Epithelial cell of esophagus (primary cell): Measurements from ENCODE around the gene RAPH1.
A peak's percentile ranks its signal among the peaks of the same experiment; 100 is the strongest.

ENCODE experiments used
- DNase-seq: peaks from one replicate; pipeline ENCODE4 v3.0.0; 2010; ENCODE audit warnings: low read depth
- H3K4me3 ChIP-seq: 2 replicates; pipeline ENCODE4 v1.5.1; 2011; ENCODE audit warnings: mild to moderate bottlenecking, low read length, control low read depth
- TF ChIP-seq, protein P1 (sequence below): IDR thresholded peaks from 2 replicates; pipeline ENCODE4 v1.5.1; 2011; ENCODE audit warnings: low read depth, mild to moderate bottlenecking, low read length, control low read depth, inconsistent platforms; ENCODE audit not compliant: insufficient read depth; ENCODE audit errors: missing control alignments

RAPH1 gene

DNA sequence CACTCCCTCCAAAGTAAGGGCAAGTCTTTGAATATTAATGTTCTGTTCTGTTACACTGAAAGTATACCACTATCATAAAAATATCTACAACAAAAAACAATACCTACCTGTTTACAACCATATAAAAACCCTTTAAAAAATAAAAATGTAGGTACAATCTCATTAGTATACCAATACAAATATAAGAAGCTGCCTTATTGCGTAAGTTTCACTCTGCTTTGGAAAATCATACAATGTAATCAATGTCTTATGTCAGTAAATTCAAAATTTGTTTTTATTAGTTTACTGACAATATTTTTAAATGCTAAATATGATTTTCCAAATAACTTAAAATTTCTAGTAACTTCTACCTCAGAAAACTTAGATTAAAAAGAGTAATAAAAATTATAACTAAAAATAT is 72.8 kb downstream of the RAPH1 start:
- H3K4me3 ChIP-seq, result no peak overlapping the region
- no peak for DNase-seq
- TF ChIP-seq, protein P1, sequence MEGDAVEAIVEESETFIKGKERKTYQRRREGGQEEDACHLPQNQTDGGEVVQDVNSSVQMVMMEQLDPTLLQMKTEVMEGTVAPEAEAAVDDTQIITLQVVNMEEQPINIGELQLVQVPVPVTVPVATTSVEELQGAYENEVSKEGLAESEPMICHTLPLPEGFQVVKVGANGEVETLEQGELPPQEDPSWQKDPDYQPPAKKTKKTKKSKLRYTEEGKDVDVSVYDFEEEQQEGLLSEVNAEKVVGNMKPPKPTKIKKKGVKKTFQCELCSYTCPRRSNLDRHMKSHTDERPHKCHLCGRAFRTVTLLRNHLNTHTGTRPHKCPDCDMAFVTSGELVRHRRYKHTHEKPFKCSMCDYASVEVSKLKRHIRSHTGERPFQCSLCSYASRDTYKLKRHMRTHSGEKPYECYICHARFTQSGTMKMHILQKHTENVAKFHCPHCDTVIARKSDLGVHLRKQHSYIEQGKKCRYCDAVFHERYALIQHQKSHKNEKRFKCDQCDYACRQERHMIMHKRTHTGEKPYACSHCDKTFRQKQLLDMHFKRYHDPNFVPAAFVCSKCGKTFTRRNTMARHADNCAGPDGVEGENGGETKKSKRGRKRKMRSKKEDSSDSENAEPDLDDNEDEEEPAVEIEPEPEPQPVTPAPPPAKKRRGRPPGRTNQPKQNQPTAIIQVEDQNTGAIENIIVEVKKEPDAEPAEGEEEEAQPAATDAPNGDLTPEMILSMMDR, result no peak

DNA sequence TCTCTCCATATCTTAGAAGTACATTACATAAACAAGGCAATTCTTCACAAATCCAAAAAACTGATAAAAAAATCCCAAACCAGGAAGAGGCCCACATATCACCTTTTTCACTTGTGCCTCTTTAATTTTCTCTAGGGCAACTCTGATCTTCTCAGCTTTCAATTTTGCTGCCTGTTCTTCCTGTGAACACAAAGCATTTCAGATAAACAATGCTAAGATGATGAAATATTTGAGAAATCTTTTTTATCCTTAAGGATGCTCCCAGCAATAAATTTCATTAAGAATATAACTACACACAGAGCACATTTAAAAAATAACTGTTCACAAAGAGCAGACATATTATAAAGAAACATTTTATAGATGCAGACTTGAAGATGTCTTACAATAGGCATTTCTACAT is 73.4 kb downstream of the RAPH1 start:
- TF ChIP-seq, protein P1, result no peak
- H3K4me3 ChIP-seq, result no peak overlapping the region
- DNase-seq, result no peak

DNA sequence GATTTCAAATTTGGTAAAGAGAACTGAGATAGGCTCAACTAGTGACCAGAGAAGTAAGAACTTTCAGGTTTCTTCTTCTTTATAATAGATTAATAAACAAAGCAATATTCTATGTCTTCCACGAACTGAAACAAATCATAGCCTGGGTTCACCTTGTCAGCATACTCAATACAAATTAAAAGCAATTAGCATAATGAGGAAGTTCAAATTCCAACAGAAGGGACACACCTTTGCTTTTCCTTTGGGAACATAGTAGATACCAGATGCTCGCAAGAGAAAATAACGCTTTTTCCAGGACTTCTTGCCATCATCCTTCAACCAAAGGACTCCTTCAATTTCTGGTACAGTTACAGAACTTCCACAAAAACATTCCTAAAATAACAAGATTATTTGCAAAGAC is 79.9 kb downstream of the RAPH1 start:
- no peak for DNase-seq
- TF ChIP-seq, protein P1, result no peak
- H3K4me3 ChIP-seq, result no peak overlapping the region

DNA sequence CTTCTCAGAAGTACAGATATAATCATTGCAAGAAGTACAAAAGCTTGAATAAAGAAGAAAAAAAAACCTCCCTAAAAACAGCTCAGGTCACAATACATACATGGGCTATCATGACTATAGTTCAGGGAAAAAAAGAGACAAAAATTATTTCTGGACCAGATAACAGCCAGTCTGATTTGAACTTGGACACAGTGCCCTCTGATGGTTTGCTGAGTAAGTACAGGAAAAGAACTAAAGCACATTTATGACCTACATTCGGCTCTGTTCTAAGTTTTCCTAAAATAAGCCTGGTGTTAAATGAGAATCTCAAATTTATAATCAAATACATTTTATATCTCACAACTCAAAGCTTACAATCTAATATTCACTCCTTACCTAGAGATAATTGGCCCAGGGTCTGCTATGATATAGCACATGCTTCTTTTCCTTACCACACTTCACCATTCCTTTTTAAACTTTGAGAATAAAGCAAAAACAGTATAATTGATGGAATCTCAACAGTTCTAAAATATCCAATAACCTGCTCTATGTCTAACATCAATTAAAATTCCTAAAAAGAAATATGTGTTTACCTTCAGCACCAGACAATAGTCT is 81.1 kb downstream of the RAPH1 start:
- DNase-seq, result peak; percentile 59
- H3K4me3 ChIP-seq, result no peak overlapping the region
- TF ChIP-seq, protein P1, result peak; percentile 80

DNA sequence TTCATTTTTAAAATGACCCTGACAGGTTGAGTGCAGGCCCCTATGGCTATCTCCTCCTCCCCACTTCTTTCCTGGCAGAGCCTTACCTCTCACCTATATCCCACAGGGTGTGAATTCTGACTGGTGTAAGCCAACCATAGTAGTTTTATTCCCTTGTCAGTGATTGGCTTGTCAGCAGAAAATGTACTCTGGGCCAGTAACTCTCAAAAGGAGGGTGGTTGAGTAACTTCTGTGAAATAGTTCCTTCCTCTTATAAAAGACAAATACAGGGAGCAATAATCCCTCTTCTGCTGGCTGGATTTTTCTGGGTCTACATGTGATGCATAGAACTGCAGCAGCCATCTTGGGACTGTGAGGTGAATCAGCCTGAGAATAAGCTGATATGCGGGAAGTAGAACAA is 83.4 kb downstream of the RAPH1 start:
- no peak overlapping the region for H3K4me3 ChIP-seq
- DNase-seq, result peak; percentile 8
- TF ChIP-seq, protein P1, result no peak

DNA sequence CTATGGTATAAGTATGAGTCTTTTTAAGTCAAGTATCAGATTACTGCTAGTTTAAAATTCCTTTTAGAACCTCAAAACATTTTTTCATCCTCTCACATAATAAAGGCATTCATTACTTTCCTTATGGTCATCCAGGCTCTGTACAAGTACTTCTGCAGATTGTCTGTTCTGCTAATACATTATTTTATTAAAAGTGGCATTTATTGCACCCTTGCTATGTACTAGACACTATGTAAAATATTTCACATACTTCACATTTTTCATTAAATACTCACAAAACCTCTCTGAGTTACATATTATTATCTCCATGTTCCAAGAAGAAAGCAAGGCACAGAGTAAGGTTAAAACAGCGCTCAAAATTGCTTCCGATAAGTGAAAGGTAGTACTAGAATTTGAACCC is 84.1 kb downstream of the RAPH1 start:
- no peak for DNase-seq
- TF ChIP-seq, protein P1, result no peak

DNA sequence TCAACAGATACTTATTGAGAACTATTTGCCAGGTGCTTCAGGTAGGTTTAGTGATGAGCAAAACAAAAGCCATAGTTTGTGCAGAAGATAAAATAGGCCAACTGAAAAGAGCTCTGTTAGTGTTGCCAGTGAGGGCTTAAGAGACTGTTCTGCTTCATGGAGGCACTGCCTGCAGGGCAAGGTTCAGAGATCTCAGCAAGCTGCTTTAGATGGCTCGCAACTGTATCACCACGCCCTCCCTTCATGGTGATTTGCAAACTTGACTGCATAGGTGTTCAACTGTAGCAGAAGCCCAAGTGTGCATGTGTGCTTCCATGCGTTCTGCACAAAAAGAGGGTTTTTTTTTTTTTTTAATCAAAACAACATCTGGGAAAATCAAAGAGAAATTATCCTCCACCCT is 84.5 kb downstream of the RAPH1 start:
- TF ChIP-seq, protein P1, result no peak
- no peak for DNase-seq
- H3K4me3 ChIP-seq, result no peak overlapping the region

More for the DNA sequence above, 84.1 kb downstream of the RAPH1 start:
- no peak overlapping the region for H3K4me3 ChIP-seq
